GM12801 (cell line): ENCODE results near the gene TENM3.

Experiments used
- CTCF ChIP-seq: IDR thresholded peaks from one replicate; pipeline ENCODE4 v1.5.1; 2011; ENCODE audit warnings: control low read depth; ENCODE audit not compliant: insufficient read length; ENCODE audit errors: extremely low read depth

Gene TENM3

GRCh38 chr4:182257016-182257415 lies 13.8 kb downstream of the TENM3 start:
- no peak for TF ChIP-seq CTCF

GRCh38 chr4:182257503-182257902 lies 14.3 kb downstream of the TENM3 start:
- no peak for TF ChIP-seq CTCF

- no peak for TF ChIP-seq CTCF
These were observed 15.3 kb downstream of the TENM3 start for GRCh38 chr4:182258441-182259000.

- no peak for TF ChIP-seq CTCF
These were observed 18.5 kb downstream of the TENM3 start for GRCh38 chr4:182261651-182262223.

- TF ChIP-seq CTCF, result no peak
These were observed 20.4 kb downstream of the TENM3 start for GRCh38 chr4:182263562-182263961.

GRCh38 chr4:182264139-182264752 lies 21.0 kb downstream of the TENM3 start:
- no peak for TF ChIP-seq CTCF

GRCh38 chr4:182265881-182266280 lies 22.7 kb downstream of the TENM3 start:
- no peak for TF ChIP-seq CTCF
